Sigmoid colon (tissue), 4 donors: ENCODE measurements around the gene GMDS.

ENCODE experiments used
- POLR2A ChIP-seq, 2 donors: fragments of 450-650 bp; IDR thresholded peaks; one replicate each; pipeline ENCODE4 v1.6.1; 2016; ENCODE audit warnings: antibody characterized with exemption in 2 of 2, mild to moderate bottlenecking in 2 of 2, moderate library complexity in 2 of 2
- POLR2AphosphoS5 ChIP-seq, 4 donors: sonication (generic); formaldehyde crosslinking; IDR thresholded peaks; one replicate each; pipeline ENCODE4 v1.6.1; 2017; ENCODE audit warnings: antibody characterized with exemption in 4 of 4
- TF ChIP-seq, protein P1 (sequence below), 4 experiments: fragments of 450-650 bp in 3 of 4; fragments of 200-600 bp in 1 of 4; IDR thresholded peaks; one replicate each; pipeline ENCODE4 v1.5.1; 2016 to 2019; ENCODE audit warnings: antibody characterized with exemption in 4 of 4, mild to moderate bottlenecking in 3 of 4, moderate library complexity in 2 of 4

- TF ChIP-seq POLR2AphosphoS5 (IDR thresholded peaks at IDR 0.05) (no peak), POLR2A (IDR thresholded peaks at IDR 0.05) (no peak)
- TF ChIP-seq, protein P1, sequence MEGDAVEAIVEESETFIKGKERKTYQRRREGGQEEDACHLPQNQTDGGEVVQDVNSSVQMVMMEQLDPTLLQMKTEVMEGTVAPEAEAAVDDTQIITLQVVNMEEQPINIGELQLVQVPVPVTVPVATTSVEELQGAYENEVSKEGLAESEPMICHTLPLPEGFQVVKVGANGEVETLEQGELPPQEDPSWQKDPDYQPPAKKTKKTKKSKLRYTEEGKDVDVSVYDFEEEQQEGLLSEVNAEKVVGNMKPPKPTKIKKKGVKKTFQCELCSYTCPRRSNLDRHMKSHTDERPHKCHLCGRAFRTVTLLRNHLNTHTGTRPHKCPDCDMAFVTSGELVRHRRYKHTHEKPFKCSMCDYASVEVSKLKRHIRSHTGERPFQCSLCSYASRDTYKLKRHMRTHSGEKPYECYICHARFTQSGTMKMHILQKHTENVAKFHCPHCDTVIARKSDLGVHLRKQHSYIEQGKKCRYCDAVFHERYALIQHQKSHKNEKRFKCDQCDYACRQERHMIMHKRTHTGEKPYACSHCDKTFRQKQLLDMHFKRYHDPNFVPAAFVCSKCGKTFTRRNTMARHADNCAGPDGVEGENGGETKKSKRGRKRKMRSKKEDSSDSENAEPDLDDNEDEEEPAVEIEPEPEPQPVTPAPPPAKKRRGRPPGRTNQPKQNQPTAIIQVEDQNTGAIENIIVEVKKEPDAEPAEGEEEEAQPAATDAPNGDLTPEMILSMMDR (IDR thresholded peaks at IDR 0.05) = no peak
Measured at GRCh38 chr6:2203264-2203663, 42.1 kb downstream of the GMDS start.
